Testis (tissue), 3 donors: Measurements from ENCODE around the gene C9orf152. TPM values are rescaled to one million over a fixed set of nuclear protein-coding genes. Genes with fewer than 3 reads are reported as not detected.

Experiments
- DNase-seq: peaks from one replicate; pipeline ENCODE4 v3.0.0-alpha.2; 2019
- H3K27ac ChIP-seq, 2 donors: fragments of 200-600 bp; sonication (generic); one replicate each; pipeline ENCODE4 v1.5.1; 2019
- H3K27me3 ChIP-seq: fragments of 200-600 bp; sonication (generic); one replicate; pipeline ENCODE4 v1.5.1; 2019
- H3K36me3 ChIP-seq: fragments of 200-600 bp; sonication (generic); one replicate; pipeline ENCODE4 v1.5.1; 2017; ENCODE audit warnings: low read depth; ENCODE audit errors: missing control alignments
- H3K4me1 ChIP-seq: fragments of 200-600 bp; sonication (generic); one replicate; pipeline ENCODE4 v1.5.1; 2019
- H3K4me3 ChIP-seq, 2 donors: fragments of 200-600 bp; sonication (generic); one replicate each; pipeline ENCODE4 v1.5.1; 2017 to 2019
- H3K9me3 ChIP-seq: fragments of 200-600 bp; sonication (generic); one replicate; pipeline ENCODE4 v1.5.1; 2017
- CTCF ChIP-seq, 3 experiments: fragments of 450-650 bp in 2 of 3; fragments of 200-600 bp in 1 of 3; sonication (generic) in 1 of 3; IDR thresholded peaks; one replicate each; pipeline ENCODE4 v1.5.1; 2016 to 2019; ENCODE audit warnings: antibody characterized with exemption in 3 of 3, mild to moderate bottlenecking in 2 of 3, moderate library complexity in 1 of 3
- POLR2A ChIP-seq: fragments of 450-650 bp; IDR thresholded peaks from one replicate; pipeline ENCODE4 v1.6.1; 2017; ENCODE audit warnings: antibody characterized with exemption, mild to moderate bottlenecking, moderate library complexity
- WGBS, 2 donors: methylation state at CpG; one replicate each; pipeline ENCODE4 v1.1.5; 2018; 5-methylcytosine and 5-hydroxymethylcytosine counted together
- intact Hi-C: fragments of 100-400 bp; cut with DNase I; formaldehyde crosslinking; loops from one replicate; pipeline ENCODE4 v1.15.1; 2023; ENCODE audit warnings: low total_unique reads
- polyA plus RNA-seq: library from polyadenylated mRNA; stranded (reverse); fragments of 350-450 nt; fragmentation: Illumina TruSeq; extraction: RNeasy Lipid Tissue Mini Kit (QIAGEN cat#74804); gene quantifications from one replicate; pipeline ENCODE4 v1.2.3, GENCODE V29; 2014; ENCODE audit warnings: low read depth, low replicate concordance; ENCODE audit not compliant: insufficient read depth
- total RNA-seq, 2 donors: library from RNA; depleted of rRNA; stranded (reverse); fragments of >200 nt; gene quantifications; one replicate each; pipeline ENCODE4 v1.2.3, GENCODE V29; 2016

Gene C9orf152
- total and polyA plus RNA-seq, 3 donors from 2014 or later, result not detected

GRCh38 chr9:110175275-110175968 lies 32.5 kb downstream of the C9orf152 start:
- Histone ChIP-seq H3K27me3 (no peaks in the 10 kb centered on the region), H3K4me3 (no peak overlapping the region), H3K27ac (no peak overlapping the region), H3K9me3 (no peaks in the 10 kb centered on the region), H3K36me3 (no peaks in the 10 kb centered on the region), H3K4me1 (no peaks in the 10 kb centered on the region)
- intact Hi-C loops, result no loop called here
- DNase-seq, result no peak
- WGBS, 2 donors, result 93 to 96% methylated on average over 4 of the region's 4 CpGs
- no peak for TF ChIP-seq CTCF (IDR thresholded peaks at IDR 0.05)
- TF ChIP-seq POLR2A, result no peak

GRCh38 chr9:110173322-110173642 lies 34.7 kb downstream of the C9orf152 start:
- WGBS, 2 donors, result 41 to 43% methylated on average over 7 of the region's 7 CpGs
- no peaks in the 10 kb centered on the region for H3K4me1 ChIP-seq
- intact Hi-C loops, result no loop called here

GRCh38 chr9:110170357-110171257 lies 37.4 kb downstream of the C9orf152 start:
- WGBS, 2 donors, result 87% methylated on average over 9 of the region's 9 CpGs
- intact Hi-C loops, result no loop called here
- H3K27me3 ChIP-seq, result no peaks in the 10 kb centered on the region
- H3K4me1 ChIP-seq, result no peaks in the 10 kb centered on the region
- H3K36me3 ChIP-seq, result no peaks in the 10 kb centered on the region
- TF ChIP-seq CTCF (IDR thresholded peaks at IDR 0.05) (no peak), POLR2A (no peak)
- no peaks in the 10 kb centered on the region for H3K9me3 ChIP-seq
- H3K27ac ChIP-seq, result no peak overlapping the region
- DNase-seq, result no peak
- no peak overlapping the region for H3K4me3 ChIP-seq

More at GRCh38 chr9:110173322-110173642, 34.7 kb downstream of the C9orf152 start:
- Histone ChIP-seq H3K27me3 (no peaks in the 10 kb centered on the region), H3K36me3 (no peaks in the 10 kb centered on the region), H3K27ac (no peak overlapping the region), H3K9me3 (no peaks in the 10 kb centered on the region), H3K4me3 (no peak overlapping the region)
- no peak for TF ChIP-seq CTCF (IDR thresholded peaks at IDR 0.05)
- TF ChIP-seq POLR2A, result no peak
- no peak for DNase-seq

- Histone ChIP-seq H3K4me3 (no peak overlapping the region), H3K36me3 (no peaks in the 10 kb centered on the region), H3K27me3 (no peaks in the 10 kb centered on the region), H3K4me1 (no peaks in the 10 kb centered on the region), H3K9me3 (no peaks in the 10 kb centered on the region), H3K27ac (no peak overlapping the region)
- DNase-seq, result no peak
- 77 to 86% methylated on average over 5 of the region's 5 CpGs for WGBS, 2 donors
- no peak for TF ChIP-seq POLR2A
- no peak for TF ChIP-seq CTCF (IDR thresholded peaks at IDR 0.05)
- intact Hi-C loops, result no loop called here
Measured at GRCh38 chr9:110168486-110168885, 39.5 kb downstream of the C9orf152 start.
